ENCODE results near the gene ARHGAP44. TPM values are rescaled to one million over a fixed set of nuclear protein-coding genes. Genes with fewer than 3 reads are reported as not detected.

ARHGAP44 gene
- total RNA-seq, 1 experiment from 2014 or later: 9.9 TPM

DNA sequence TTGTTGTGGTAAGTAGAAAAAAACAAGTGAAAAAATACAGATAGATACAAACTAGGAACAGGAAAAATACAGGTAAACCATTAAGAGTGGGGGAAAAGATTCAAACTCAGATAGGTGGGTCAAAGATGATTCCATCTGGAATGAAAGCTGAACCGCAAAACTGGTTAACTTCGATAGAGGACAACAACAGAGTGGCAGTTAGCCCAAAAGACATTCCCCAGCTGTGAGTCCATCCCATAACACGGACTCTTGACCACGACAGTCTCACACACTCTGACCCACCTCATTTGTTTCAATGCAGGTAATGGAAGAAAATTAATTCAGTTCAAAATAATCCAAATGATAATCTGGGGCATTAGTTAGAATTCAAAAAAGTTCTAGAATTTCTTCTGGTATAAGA is 215.0 kb downstream of the ARHGAP44 start:
- Histone ChIP-seq H3K56ac (ENCODE audit: insufficient read length, low read depth, low read length) (no peak overlapping the region), H3K4me1 (ENCODE audit: insufficient read depth, low read length) (no peaks in the 10 kb centered on the region), H4K91ac (ENCODE audit: insufficient read length, low read depth, low read length) (no peak overlapping the region), H3K27ac (ENCODE audit: insufficient read length, low read depth, low read length) (no peak overlapping the region), H2BK5ac (ENCODE audit: insufficient read length, low read length) (no peak overlapping the region), H4K8ac (replicated peaks; ENCODE audit: insufficient read length, low read depth, low read length) (no peak overlapping the region), H4K5ac (ENCODE audit: insufficient read length, low read depth, low read length) (no peak overlapping the region), H3K4me2 (ENCODE audit: insufficient read depth, insufficient read length, low read length) (no peak overlapping the region), H3K79me1 (ENCODE audit: insufficient read depth, low read depth, low read length, poor library complexity, severe bottlenecking) (no peaks in the 10 kb centered on the region), H3K9ac (ENCODE audit: extremely low read depth, insufficient read length, low read length) (no peak overlapping the region), H3K79me2 (ENCODE audit: insufficient read depth, low read length) (no peaks in the 10 kb centered on the region), H3K23ac (ENCODE audit: insufficient read length, low read depth, low read length) (no peak overlapping the region), H2AK5ac (ENCODE audit: insufficient read length, low read length) (no peak overlapping the region), H3K23me2 (ENCODE audit: insufficient read length, low read depth, low read length, poor library complexity, severe bottlenecking) (no peaks in the 10 kb centered on the region), H3K14ac (ENCODE audit: insufficient read depth, low read length) (no peak overlapping the region), H3K4ac (ENCODE audit: low read depth, low read length) (no peak overlapping the region), H2BK15ac (ENCODE audit: low read depth, low read length) (no peak overlapping the region), H2AFZ (ENCODE audit: low read length) (no peak overlapping the region), H3K27me3 (ENCODE audit: insufficient read depth, low read length) (no peaks in the 10 kb centered on the region), H2BK12ac (ENCODE audit: insufficient read length, low read depth, low read length) (no peak overlapping the region), H2BK120ac (ENCODE audit: low read depth, low read length, poor library complexity, severe bottlenecking) (no peak overlapping the region), H4K20me1 (ENCODE audit: control insufficient read depth, insufficient read depth, insufficient read length) (no peaks in the 10 kb centered on the region), H3K9me3 (ENCODE audit: control insufficient read depth, low read depth, low read length) (no peaks in the 10 kb centered on the region), H3K18ac (ENCODE audit: insufficient read length, low read depth, low read length) (no peak overlapping the region), H2BK20ac (ENCODE audit: low read depth, low read length, poor library complexity, severe bottlenecking) (no peak overlapping the region), H3T11ph (ENCODE audit: low read length) (no peak overlapping the region)
- no peak overlapping the region for H3K27ac Mint-ChIP-seq
- H3K27me3 Mint-ChIP-seq (ENCODE audit: low read depth): no peaks in the 10 kb centered on the region
- H3K36me3 Mint-ChIP-seq (ENCODE audit: insufficient read depth in 1 of 3, low read depth in 3 of 3): peaks cover 24 to 64% (median 55%) of the 10 kb centered on the region in 3 experiments; a peak in 6 of 7 replicates
- no peaks in the 10 kb centered on the region for H3K9me3 Mint-ChIP-seq
- H3K4me3 Mint-ChIP-seq: no peak overlapping the region
- WGBS (ENCODE audit: extremely low coverage, insufficient read length, low lambda C conversion rate): no CpG with 5 or more reads among the region's 4 CpGs
- TF ChIP-seq, protein P1, sequence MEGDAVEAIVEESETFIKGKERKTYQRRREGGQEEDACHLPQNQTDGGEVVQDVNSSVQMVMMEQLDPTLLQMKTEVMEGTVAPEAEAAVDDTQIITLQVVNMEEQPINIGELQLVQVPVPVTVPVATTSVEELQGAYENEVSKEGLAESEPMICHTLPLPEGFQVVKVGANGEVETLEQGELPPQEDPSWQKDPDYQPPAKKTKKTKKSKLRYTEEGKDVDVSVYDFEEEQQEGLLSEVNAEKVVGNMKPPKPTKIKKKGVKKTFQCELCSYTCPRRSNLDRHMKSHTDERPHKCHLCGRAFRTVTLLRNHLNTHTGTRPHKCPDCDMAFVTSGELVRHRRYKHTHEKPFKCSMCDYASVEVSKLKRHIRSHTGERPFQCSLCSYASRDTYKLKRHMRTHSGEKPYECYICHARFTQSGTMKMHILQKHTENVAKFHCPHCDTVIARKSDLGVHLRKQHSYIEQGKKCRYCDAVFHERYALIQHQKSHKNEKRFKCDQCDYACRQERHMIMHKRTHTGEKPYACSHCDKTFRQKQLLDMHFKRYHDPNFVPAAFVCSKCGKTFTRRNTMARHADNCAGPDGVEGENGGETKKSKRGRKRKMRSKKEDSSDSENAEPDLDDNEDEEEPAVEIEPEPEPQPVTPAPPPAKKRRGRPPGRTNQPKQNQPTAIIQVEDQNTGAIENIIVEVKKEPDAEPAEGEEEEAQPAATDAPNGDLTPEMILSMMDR (conservative IDR thresholded peaks at IDR 0.05): no peak
- no peaks in the 10 kb centered on the region for H3K4me1 Mint-ChIP-seq
- DNase-seq: no peak
